ENCODE results near the gene MYOM3. TPM values are rescaled to one million over a fixed set of nuclear protein-coding genes. Genes with fewer than 3 reads are reported as not detected.

The MYOM3 gene
- total RNA-seq, 1 donor from 2014 or later, result 0.70 TPM

DNA sequence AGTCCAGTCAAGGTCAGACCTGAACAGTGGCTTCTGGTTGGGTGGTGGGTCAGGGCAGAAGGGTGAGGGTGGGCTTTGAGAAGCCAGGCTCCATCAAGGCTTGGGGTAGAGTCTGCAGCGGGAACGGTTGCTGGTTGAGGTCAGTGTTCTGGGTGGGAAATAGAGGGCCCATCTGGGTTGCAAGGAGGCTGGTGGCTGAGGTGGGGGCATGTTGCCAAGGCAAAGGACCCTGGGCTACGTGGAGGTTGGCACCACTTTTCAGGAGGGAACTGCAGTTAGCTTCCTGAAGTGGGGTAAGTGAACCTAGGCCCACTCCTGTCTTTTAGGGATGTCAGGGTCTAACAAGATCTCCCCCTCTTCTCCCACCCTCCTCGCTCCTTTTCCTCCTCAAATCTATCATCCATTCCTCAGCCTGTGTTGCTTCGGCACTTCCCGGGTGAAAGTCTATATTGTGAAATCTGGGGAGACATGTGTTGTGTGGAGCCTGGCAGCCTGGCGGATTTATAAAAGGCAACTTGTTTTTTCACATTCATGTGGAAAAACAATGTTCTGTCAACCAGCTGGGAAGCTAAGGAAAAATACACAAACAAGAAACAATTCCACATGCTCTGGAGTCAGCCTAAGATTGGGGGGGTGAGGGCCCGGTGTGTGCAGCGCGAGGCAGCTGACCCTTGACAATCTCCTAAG is 29.5 kb upstream of the MYOM3 start:
- TF ChIP-seq, protein P1, sequence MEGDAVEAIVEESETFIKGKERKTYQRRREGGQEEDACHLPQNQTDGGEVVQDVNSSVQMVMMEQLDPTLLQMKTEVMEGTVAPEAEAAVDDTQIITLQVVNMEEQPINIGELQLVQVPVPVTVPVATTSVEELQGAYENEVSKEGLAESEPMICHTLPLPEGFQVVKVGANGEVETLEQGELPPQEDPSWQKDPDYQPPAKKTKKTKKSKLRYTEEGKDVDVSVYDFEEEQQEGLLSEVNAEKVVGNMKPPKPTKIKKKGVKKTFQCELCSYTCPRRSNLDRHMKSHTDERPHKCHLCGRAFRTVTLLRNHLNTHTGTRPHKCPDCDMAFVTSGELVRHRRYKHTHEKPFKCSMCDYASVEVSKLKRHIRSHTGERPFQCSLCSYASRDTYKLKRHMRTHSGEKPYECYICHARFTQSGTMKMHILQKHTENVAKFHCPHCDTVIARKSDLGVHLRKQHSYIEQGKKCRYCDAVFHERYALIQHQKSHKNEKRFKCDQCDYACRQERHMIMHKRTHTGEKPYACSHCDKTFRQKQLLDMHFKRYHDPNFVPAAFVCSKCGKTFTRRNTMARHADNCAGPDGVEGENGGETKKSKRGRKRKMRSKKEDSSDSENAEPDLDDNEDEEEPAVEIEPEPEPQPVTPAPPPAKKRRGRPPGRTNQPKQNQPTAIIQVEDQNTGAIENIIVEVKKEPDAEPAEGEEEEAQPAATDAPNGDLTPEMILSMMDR (IDR thresholded peaks at IDR 0.05), result no peak
- H3K4me3 Mint-ChIP-seq (ENCODE audit: unreplicated experiment), result no peak overlapping the region
- H3K27me3 Mint-ChIP-seq (ENCODE audit: low read depth), result peaks cover 12% of the 10 kb centered on the region
- DNase-seq (ENCODE audit: low spot score), result no peak
- no peaks in the 10 kb centered on the region for H3K36me3 Mint-ChIP-seq (ENCODE audit: low read depth)
- no peaks in the 10 kb centered on the region for H3K4me1 Mint-ChIP-seq (ENCODE audit: low read depth)
- peaks cover 6% of the 10 kb centered on the region for H3K9me3 Mint-ChIP-seq (ENCODE audit: low read depth)
- H3K27ac Mint-ChIP-seq (ENCODE audit: unreplicated experiment), result no peak overlapping the region

DNA sequence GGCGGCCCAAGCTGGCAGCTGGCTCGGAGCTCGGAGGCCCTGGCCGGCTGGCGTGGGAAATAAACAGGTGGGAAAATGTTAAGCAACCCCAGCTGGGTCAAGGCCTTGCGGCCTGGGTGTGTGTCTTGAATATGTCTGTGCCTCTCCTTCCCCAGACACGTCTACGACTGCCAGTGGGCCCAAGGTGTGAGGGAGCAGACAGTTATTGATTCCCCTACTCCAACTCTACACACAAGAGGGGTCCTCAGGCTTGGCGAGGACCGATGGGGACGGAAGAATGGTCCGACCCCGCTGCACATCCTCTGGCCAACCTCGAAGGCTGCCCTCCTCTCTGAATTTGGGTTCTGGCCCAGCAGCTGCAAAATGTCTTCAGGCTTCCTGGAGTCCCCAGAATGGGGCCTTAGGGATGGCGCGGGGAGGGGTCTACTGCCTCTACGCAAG is 28.8 kb upstream of the MYOM3 start:
- no peak for DNase-seq (ENCODE audit: low spot score)
- H3K27ac Mint-ChIP-seq (ENCODE audit: unreplicated experiment), result no peak overlapping the region

DNA sequence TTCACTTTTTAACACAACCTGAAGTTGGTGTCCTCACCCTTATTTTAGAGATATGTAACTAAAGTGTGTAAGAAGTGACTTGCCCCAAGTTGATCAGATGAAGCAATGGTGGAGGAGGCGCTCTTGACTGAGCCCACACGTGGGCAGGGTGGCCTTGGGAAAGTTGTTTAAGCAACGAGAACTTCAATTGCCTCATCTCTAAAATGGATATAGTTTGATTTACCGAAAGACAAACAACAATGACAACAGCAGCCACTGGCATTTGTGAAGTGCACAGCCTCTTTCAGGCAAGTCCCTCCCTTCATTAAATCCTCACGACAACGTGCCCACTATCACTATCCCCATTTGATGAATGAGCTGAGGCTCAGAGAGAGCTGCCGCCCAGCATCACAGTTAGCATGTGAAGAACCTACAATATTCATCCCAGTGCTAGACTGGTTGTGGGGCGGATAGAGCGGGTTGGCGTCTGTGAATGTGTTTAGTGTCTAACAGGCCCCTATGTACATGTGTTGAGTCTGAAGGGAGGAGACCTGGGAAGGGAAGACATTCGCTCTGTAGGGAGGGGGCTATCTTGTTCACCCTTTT is 28.0 kb upstream of the MYOM3 start:
- DNase-seq (ENCODE audit: low spot score), result no peak
- H3K27ac Mint-ChIP-seq (ENCODE audit: unreplicated experiment), result no peak overlapping the region
- no peaks in the 10 kb centered on the region for H3K36me3 Mint-ChIP-seq (ENCODE audit: low read depth)
- TF ChIP-seq, protein P1 (IDR thresholded peaks at IDR 0.05), result no peak
- no peak overlapping the region for H3K4me3 Mint-ChIP-seq (ENCODE audit: unreplicated experiment)
- H3K27me3 Mint-ChIP-seq (ENCODE audit: low read depth), result peaks cover 12% of the 10 kb centered on the region
- peaks cover 6% of the 10 kb centered on the region for H3K9me3 Mint-ChIP-seq (ENCODE audit: low read depth)
- H3K4me1 Mint-ChIP-seq (ENCODE audit: low read depth), result no peaks in the 10 kb centered on the region

More for the DNA sequence above, 28.8 kb upstream of the MYOM3 start:
- no peaks in the 10 kb centered on the region for H3K36me3 Mint-ChIP-seq (ENCODE audit: low read depth)
- no peaks in the 10 kb centered on the region for H3K4me1 Mint-ChIP-seq (ENCODE audit: low read depth)
- peaks cover 12% of the 10 kb centered on the region for H3K27me3 Mint-ChIP-seq (ENCODE audit: low read depth)
- TF ChIP-seq, protein P1 (IDR thresholded peaks at IDR 0.05), result no peak
- no peak overlapping the region for H3K4me3 Mint-ChIP-seq (ENCODE audit: unreplicated experiment)
- H3K9me3 Mint-ChIP-seq (ENCODE audit: low read depth), result peaks cover 6% of the 10 kb centered on the region

DNA sequence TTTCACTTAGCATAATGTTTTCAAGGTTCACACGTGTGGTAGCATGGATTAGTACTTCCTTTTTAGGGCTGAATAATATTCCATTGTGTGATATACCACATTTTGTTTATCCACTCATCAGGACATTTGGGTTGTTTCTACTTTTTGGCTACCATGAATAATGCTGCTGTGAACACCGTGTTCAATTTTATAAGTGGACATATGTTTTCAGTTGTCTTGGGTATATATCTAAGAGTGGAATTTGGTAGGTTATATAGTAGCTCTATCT is 27.2 kb upstream of the MYOM3 start:
- TF ChIP-seq, protein P1 (IDR thresholded peaks at IDR 0.05), result no peak
- Mint-ChIP-seq H3K4me1 (ENCODE audit: low read depth) (no peaks in the 10 kb centered on the region), H3K27ac (ENCODE audit: unreplicated experiment) (no peak overlapping the region), H3K4me3 (ENCODE audit: unreplicated experiment) (no peak overlapping the region), H3K27me3 (ENCODE audit: low read depth) (peaks cover 8% of the 10 kb centered on the region), H3K36me3 (ENCODE audit: low read depth) (no peaks in the 10 kb centered on the region), H3K9me3 (ENCODE audit: low read depth) (peaks cover 6% of the 10 kb centered on the region)
- DNase-seq (ENCODE audit: low spot score), result no peak

DNA sequence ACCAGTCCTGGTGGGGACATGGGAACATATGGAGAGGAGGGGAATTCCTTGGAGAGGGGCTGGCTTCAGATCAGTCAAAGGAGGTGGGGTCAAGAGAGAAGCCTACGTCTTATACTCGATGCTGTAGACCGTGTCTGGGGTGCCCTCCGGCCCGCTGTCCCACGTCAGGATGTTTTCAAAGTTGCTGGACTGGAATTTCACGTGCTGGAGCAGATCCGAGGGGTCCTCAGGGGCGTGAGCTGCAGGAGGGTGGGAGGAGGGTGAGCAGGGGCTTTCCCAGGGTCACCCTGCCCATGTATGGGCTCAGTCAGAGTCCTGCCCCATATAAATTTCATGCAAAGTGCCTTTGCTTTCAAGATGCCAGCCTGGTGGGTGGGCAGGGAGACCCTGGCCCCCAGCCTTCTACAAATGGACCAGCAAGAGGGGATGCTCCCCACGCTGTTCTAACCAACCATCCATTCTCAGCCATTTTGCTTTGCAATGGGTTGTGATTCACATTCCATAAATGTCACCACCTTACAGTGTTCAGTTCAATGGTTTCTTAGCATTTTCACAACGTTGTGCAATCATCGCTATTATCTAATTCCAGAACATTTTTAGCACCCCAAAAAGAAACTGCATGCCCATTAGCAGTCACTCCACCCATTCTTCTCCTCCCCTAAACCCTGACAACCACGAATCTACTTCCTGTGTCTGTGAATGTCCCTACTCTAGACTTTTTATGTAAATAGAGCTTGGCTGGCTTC is 26.7 kb upstream of the MYOM3 start:
- Mint-ChIP-seq H3K4me1 (ENCODE audit: low read depth) (no peaks in the 10 kb centered on the region), H3K27ac (ENCODE audit: unreplicated experiment) (no peak overlapping the region), H3K4me3 (ENCODE audit: unreplicated experiment) (no peak overlapping the region), H3K27me3 (ENCODE audit: low read depth) (peaks cover 3% of the 10 kb centered on the region), H3K9me3 (ENCODE audit: low read depth) (peaks cover 6% of the 10 kb centered on the region), H3K36me3 (ENCODE audit: low read depth) (no peaks in the 10 kb centered on the region)
- TF ChIP-seq, protein P1 (IDR thresholded peaks at IDR 0.05), result no peak
- peak; percentile 29 for DNase-seq (ENCODE audit: low spot score)
